GM18520 (cell line): ENCODE measurements around the gene ARL6IP4.

Experiments used
- ATAC-seq: cut with Tn5 transposase; IDR thresholded peaks from one replicate; pipeline ENCODE4 v1.9.1; 2021; ENCODE audit not compliant: unreplicated experiment

Gene ARL6IP4

GRCh38 chr12:122989874-122990419, 9.5 kb downstream of the ARL6IP4 start:
- no peak for ATAC-seq

GRCh38 chr12:122990561-122990960, 10.1 kb downstream of the ARL6IP4 start:
- ATAC-seq, result no peak

- ATAC-seq, result no peak
Measured at GRCh38 chr12:122990961-122991622, 10.6 kb downstream of the ARL6IP4 start.

GRCh38 chr12:122991623-122992275, 11.3 kb downstream of the ARL6IP4 start:
- ATAC-seq, result no peak

GRCh38 chr12:122992386-122992785, 11.9 kb downstream of the ARL6IP4 start:
- ATAC-seq, result no peak

- ATAC-seq, result no peak
Measured at GRCh38 chr12:122994140-122994675, 13.7 kb downstream of the ARL6IP4 start.

- no peak for ATAC-seq
Measured at GRCh38 chr12:122994781-122995502, 14.5 kb downstream of the ARL6IP4 start.

- ATAC-seq, result no peak
Measured at GRCh38 chr12:122995503-122996187, 15.2 kb downstream of the ARL6IP4 start.

- no peak for ATAC-seq
Measured at GRCh38 chr12:122996188-122996601, 15.7 kb downstream of the ARL6IP4 start.

- ATAC-seq, result no peak
Measured at GRCh38 chr12:122996621-122997342, 16.3 kb downstream of the ARL6IP4 start.

- ATAC-seq, result no peak
Measured at GRCh38 chr12:122997343-122998250, 17.1 kb downstream of the ARL6IP4 start.

GRCh38 chr12:122998316-122998715, 17.8 kb downstream of the ARL6IP4 start:
- no peak for ATAC-seq

GRCh38 chr12:122999196-122999946, 18.9 kb downstream of the ARL6IP4 start:
- no peak for ATAC-seq

GRCh38 chr12:122999986-123000420, 19.5 kb downstream of the ARL6IP4 start:
- ATAC-seq, result no peak

GRCh38 chr12:123000578-123000977, 20.1 kb downstream of the ARL6IP4 start:
- no peak for ATAC-seq

GRCh38 chr12:123001464-123001863, 21.0 kb downstream of the ARL6IP4 start:
- ATAC-seq, result no peak

- ATAC-seq, result no peak
Measured at GRCh38 chr12:123003257-123003656, 22.8 kb downstream of the ARL6IP4 start.

- ATAC-seq, result no peak
Measured at GRCh38 chr12:123004287-123004686, 23.8 kb downstream of the ARL6IP4 start.
